Stimulated activated CD8-positive, alpha-beta memory T cell treated with anti-CD3 and anti-CD28 coated beads, Interleukin-4, amount 100 ng/mL, for 1 hour (primary cell): Measurements from ENCODE around the gene OR4D1.
A peak's percentile ranks its signal among the peaks of the same experiment; 100 is the strongest.

Experiments
- DNase-seq, 2 donors: peaks; one replicate each; pipeline ENCODE4 v3.0.0-alpha.2; 2020; ENCODE audit warnings: low read depth in 2 of 2, low spot score in 1 of 2

OR4D1 gene

GRCh38 chr17:58153671-58154070 lies 5.5 kb downstream of the OR4D1 start:
- DNase-seq = no peak

- peak; percentile 21 to 22 for DNase-seq
These were observed 8.9 kb downstream of the OR4D1 start for GRCh38 chr17:58156839-58157803.

- DNase-seq = no peak
These were observed 10.0 kb downstream of the OR4D1 start for GRCh38 chr17:58158181-58158580.

GRCh38 chr17:58161566-58161965 lies 13.4 kb downstream of the OR4D1 start:
- no peak for DNase-seq

- DNase-seq = no peak
These were observed 17.8 kb downstream of the OR4D1 start for GRCh38 chr17:58165981-58166380.

GRCh38 chr17:58166682-58167081 lies 18.5 kb downstream of the OR4D1 start, which contains the start of gene OR4D2:
Gene OR4D2, plus strand, starts transcription at chr17:58166982. Its CDS starts 2,674 bp downstream, at chr17:58169656.
- no peak for DNase-seq

- DNase-seq = no peak
These were observed 22.4 kb downstream of the OR4D1 start for GRCh38 chr17:58170622-58171021.

GRCh38 chr17:58172369-58173071 lies 24.3 kb downstream of the OR4D1 start:
- peak in 1 of 2 donors; percentile 9 for DNase-seq

GRCh38 chr17:58174871-58175270 lies 26.7 kb downstream of the OR4D1 start:
- DNase-seq = no peak

GRCh38 chr17:58176200-58176599 lies 28.0 kb downstream of the OR4D1 start:
- DNase-seq = no peak

GRCh38 chr17:58181796-58182195 lies 33.6 kb downstream of the OR4D1 start:
- no peak for DNase-seq

- DNase-seq = no peak
These were observed 35.3 kb downstream of the OR4D1 start for GRCh38 chr17:58183514-58183913.

- no peak for DNase-seq
These were observed 36.3 kb downstream of the OR4D1 start for GRCh38 chr17:58184308-58184985.

GRCh38 chr17:58184986-58185761 lies 37.0 kb downstream of the OR4D1 start:
- DNase-seq = no peak

- DNase-seq = no peak
These were observed 38.4 kb downstream of the OR4D1 start for GRCh38 chr17:58186591-58186990.

- DNase-seq = no peak
These were observed 38.9 kb downstream of the OR4D1 start for GRCh38 chr17:58187063-58187462.

- no peak for DNase-seq
These were observed 39.5 kb downstream of the OR4D1 start for GRCh38 chr17:58187675-58188074.

- no peak for DNase-seq
These were observed 41.4 kb downstream of the OR4D1 start for GRCh38 chr17:58189436-58190146.

GRCh38 chr17:58191241-58191896 lies 43.2 kb downstream of the OR4D1 start:
- no peak for DNase-seq

GRCh38 chr17:58192612-58193011 lies 44.4 kb downstream of the OR4D1 start, which contains the start of gene EPX:
Gene EPX, plus strand, starts transcription at chr17:58192726. Its CDS starts 121 bp downstream, at chr17:58192847.
- no peak for DNase-seq
